ENCODE measurements around the gene AEBP1.

Gene AEBP1

GRCh38 chr7:44094883-44095592, 9.1 kb upstream of the AEBP1 start:
- Histone ChIP-seq H3K36me3 (ENCODE audit: insufficient read depth, low read length) (no peaks in the 10 kb centered on the region), H2AFZ (ENCODE audit: low read depth, low read length) (no peak overlapping the region), H3K4me2 (ENCODE audit: insufficient read depth, low read length) (no peak overlapping the region), H3K4me1 (ENCODE audit: insufficient read depth, low read length) (peaks cover 63% of the 10 kb centered on the region), H3K27me3 (ENCODE audit: insufficient read depth, low read length, poor library complexity) (no peaks in the 10 kb centered on the region), H3K9ac (ENCODE audit: low read depth, low read length) (peak overlapping the region; percentile 59; the same call in 1 of the 2 replicates), H3K9me3 (ENCODE audit: insufficient read depth, low read length, severe bottlenecking) (peaks cover 3% of the 10 kb centered on the region), H3K79me2 (ENCODE audit: insufficient read depth, low read length) (no peaks in the 10 kb centered on the region), H4K20me1 (ENCODE audit: insufficient read depth, low read length) (no peaks in the 10 kb centered on the region), H3K27ac (ENCODE audit: low read length) (peak overlapping the region; percentile 97), H3K4me3 (ENCODE audit: low read depth in 1 of 2, low read length in 2 of 2) (no peak overlapping the region)
- TF ChIP-seq CTCF (IDR thresholded peaks at IDR 0.05; ENCODE audit: borderline replicate concordance, extremely low read depth, low read length, poor library complexity, severe bottlenecking) (no peak), EZH2 (IDR thresholded peaks at IDR 0.05; ENCODE audit: borderline replicate concordance, low read depth, low read length, severe bottlenecking) (no peak)
- ATAC-seq (ENCODE audit: insufficient read depth, low read depth) (no peak), DNase-seq (no peak)

- Histone ChIP-seq H3K27ac (ENCODE audit: low read length) (peak overlapping the region; percentile 97), H3K36me3 (ENCODE audit: insufficient read depth, low read length) (no peaks in the 10 kb centered on the region), H3K4me1 (ENCODE audit: insufficient read depth, low read length) (peaks cover 71% of the 10 kb centered on the region), H4K20me1 (ENCODE audit: insufficient read depth, low read length) (no peaks in the 10 kb centered on the region), H3K27me3 (ENCODE audit: insufficient read depth, low read length, poor library complexity) (no peaks in the 10 kb centered on the region), H2AFZ (ENCODE audit: low read depth, low read length) (peak overlapping the region; percentile 19; the same call in 1 of the 2 replicates), H3K9ac (ENCODE audit: low read depth, low read length) (peak overlapping the region; percentile 59), H3K79me2 (ENCODE audit: insufficient read depth, low read length) (no peaks in the 10 kb centered on the region), H3K9me3 (ENCODE audit: insufficient read depth, low read length, severe bottlenecking) (peaks cover 3% of the 10 kb centered on the region), H3K4me3 (ENCODE audit: low read depth in 1 of 2, low read length in 2 of 2) (no peak overlapping the region; a peak in 1 of 4 replicates), H3K4me2 (ENCODE audit: insufficient read depth, low read length) (no peak overlapping the region)
- ATAC-seq (ENCODE audit: insufficient read depth, low read depth) (no peak), DNase-seq (no peak)
- TF ChIP-seq CTCF (IDR thresholded peaks at IDR 0.05; ENCODE audit: borderline replicate concordance, extremely low read depth, low read length, poor library complexity, severe bottlenecking) (no peak), EZH2 (IDR thresholded peaks at IDR 0.05; ENCODE audit: borderline replicate concordance, low read depth, low read length, severe bottlenecking) (no peak)
Observed at GRCh38 chr7:44095781-44096180, 8.4 kb upstream of the AEBP1 start.

- H3K4me1 ChIP-seq (ENCODE audit: insufficient read depth, low read length): peaks cover 77% of the 10 kb centered on the region
- peak overlapping the region in 1 of 2 experiments; percentile 2; a peak in 1 of 4 replicates for H3K4me3 ChIP-seq (ENCODE audit: low read depth in 1 of 2, low read length in 2 of 2)
- H3K9ac ChIP-seq (ENCODE audit: low read depth, low read length): peak overlapping the region; percentile 59
- H3K79me2 ChIP-seq (ENCODE audit: insufficient read depth, low read length): no peaks in the 10 kb centered on the region
- H4K20me1 ChIP-seq (ENCODE audit: insufficient read depth, low read length): no peaks in the 10 kb centered on the region
- DNase-seq: peak; percentile 70
- ATAC-seq (ENCODE audit: insufficient read depth, low read depth): peak; percentile 21
- H3K4me2 ChIP-seq (ENCODE audit: insufficient read depth, low read length): peak overlapping the region; percentile 39
- peak overlapping the region; percentile 97 for H3K27ac ChIP-seq (ENCODE audit: low read length)
- no peaks in the 10 kb centered on the region for H3K36me3 ChIP-seq (ENCODE audit: insufficient read depth, low read length)
- H3K27me3 ChIP-seq (ENCODE audit: insufficient read depth, low read length, poor library complexity): no peaks in the 10 kb centered on the region
- H2AFZ ChIP-seq (ENCODE audit: low read depth, low read length): peak overlapping the region; percentile 19
- peaks cover 3% of the 10 kb centered on the region for H3K9me3 ChIP-seq (ENCODE audit: insufficient read depth, low read length, severe bottlenecking)
- TF ChIP-seq EZH2 (IDR thresholded peaks at IDR 0.05; ENCODE audit: borderline replicate concordance, low read depth, low read length, severe bottlenecking) (no peak), CTCF (IDR thresholded peaks at IDR 0.05; ENCODE audit: borderline replicate concordance, extremely low read depth, low read length, poor library complexity, severe bottlenecking) (peak; percentile 33)
Observed at GRCh38 chr7:44096326-44096881, 7.7 kb upstream of the AEBP1 start.

Measured in DND-41 (cell line).